ENCODE data around the gene SDC1. TPM values are rescaled to one million over a fixed set of nuclear protein-coding genes. Genes with fewer than 3 reads are reported as not detected.
"Not testable (repeated sequence)": the region's sequence is repeated elsewhere in the genome, so short reads cannot be mapped to it uniquely, and the experiment has no call there.

SDC1 gene
- total RNA-seq, 1 donor from 2014 or later = 44.2 TPM

DNA sequence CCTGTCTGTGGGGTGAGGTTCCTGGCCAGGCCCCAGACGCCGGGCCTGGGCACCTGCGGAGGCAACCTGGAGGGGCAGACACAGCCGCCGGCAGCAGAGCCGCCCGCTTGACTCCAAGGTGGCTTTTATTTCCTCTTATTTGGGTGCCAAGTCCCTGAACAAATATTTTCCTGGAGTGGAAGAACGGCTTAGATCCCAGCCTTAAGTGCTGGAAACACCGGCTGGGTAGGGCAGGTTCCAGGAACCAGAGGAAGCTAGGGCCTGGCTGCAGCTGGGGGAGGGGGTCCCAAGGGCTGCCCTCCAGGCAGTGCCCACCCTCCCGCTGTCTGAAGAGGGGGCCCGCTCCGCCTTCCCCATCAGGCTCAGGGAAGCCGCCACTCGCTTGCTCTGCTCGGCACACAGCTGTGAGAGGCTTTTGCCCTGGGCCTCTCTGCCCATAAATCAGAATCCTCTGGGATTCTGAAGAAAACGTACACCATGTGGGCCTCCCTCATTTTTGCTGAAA, 28.2 kb downstream of the SDC1 start:
- DNase-seq = peak; percentile 53

DNA sequence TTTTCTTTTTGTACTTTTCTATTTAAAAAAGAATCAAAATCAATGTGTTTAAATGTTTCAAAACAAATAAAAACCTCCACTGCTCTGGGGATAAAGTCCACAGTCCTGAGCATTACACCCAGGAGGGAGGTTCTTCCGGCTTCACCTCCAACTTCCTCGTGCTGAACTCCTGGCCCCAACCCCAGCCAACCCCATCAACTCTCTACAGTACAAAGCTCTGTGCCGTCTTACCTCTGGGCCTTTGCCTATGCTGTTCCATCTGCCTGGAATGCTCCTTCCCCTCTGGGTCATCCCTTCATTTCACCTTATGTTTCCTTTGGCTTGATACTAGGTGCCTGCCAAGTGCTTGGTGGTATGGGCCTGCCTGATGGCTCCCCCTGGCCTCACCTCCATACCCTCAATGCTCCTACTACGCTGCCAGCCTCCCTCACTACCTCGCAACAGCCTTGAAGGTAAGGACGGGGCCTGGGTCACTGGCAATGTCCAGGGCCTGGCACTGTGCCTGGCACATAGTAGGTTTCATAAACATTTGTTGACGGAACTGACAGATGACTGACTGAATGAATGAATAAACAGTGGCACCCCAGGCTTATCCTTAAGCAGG, 28.8 kb downstream of the SDC1 start:
- DNase-seq = no peak

DNA sequence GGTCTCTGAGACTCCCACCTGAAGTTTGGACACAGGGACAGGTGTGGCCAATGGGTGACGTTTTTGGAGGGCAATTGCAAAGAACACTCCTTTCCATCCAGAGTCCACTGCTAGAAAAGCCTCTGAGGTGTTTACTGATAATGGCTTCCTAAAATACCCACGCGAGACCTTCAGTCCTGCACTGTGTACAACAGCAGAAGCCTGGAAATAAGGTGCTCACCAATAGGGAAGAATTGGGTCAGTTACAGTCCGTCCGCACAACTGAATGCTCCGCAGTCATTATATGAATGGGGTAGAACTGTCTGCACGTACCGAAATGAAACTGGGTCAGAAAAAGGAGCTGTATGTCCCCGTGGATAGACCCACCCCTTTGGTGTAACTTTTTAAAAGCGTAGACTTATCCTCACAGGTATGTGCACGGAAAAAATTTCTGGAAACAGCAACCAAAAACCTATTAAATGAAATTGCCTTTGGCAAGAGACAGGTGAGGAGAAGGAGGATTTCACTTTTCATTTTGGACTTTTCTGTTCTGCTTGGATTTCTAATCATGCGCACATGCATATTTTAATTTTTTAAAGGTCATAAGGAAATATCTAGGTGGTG, 29.4 kb downstream of the SDC1 start:
- no peak for DNase-seq

DNA sequence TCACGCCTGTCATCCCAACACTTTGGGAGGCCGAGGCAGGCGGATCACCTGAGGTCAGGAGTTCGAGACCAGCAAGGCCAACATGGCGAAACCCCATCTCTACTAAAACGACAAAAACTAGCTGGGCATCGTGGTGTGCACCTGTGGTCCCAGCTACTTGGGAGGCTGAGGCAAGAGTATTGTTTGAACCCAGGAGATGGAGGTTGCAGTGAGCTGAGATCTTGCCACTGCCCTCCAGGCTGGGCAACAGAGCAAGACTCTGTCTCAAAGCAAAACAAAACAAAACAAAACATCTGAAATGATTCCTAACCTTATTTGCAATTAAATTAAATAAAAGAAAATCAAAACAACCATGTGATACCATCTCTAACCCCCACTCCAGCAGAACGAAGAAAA, 29.9 kb downstream of the SDC1 start:
- not testable (repeated sequence) for DNase-seq

DNA sequence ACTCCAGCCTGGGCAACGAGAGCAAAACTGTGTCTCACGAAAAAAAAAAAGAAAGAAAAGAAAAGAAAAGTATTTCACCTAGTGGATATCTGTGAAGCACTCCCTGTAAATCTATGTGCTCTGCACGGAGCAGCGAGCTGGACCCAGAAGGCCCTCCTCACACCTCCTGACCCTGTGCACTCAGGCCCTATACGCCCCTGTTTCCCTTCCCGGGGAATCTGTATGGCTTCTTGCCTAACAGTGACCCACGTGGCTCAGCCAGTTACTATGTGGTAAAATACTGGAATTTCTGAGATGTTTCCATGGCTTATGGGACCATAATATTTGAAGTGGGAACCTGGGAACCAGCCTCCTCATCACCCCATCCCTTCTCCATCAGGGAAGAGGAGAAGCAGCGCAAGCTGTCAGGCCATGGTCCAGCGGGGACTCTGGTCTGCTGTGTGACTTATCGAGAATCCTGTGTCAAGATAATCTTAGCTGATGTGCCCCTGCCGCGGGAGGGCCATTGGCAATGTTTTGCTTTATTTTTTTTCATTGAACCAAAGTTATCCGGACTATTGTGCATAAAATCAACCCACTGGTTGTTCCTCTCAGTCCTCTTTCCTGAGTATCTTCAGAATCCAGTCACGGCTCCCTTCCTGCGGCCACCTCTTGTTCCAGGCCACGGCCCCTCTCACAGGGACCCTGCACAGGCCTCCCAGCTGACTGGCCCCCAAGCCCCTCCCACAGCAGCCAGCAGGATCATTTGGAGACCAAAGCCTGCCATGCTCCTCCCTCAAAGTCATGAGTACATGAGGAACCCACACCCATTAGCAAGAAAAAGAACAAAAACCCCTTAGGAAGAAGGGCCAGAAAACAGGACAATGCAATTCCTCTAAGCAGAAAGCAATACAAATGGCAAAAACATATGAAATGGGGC, 30.6 kb downstream of the SDC1 start:
- no peak for DNase-seq

DNA sequence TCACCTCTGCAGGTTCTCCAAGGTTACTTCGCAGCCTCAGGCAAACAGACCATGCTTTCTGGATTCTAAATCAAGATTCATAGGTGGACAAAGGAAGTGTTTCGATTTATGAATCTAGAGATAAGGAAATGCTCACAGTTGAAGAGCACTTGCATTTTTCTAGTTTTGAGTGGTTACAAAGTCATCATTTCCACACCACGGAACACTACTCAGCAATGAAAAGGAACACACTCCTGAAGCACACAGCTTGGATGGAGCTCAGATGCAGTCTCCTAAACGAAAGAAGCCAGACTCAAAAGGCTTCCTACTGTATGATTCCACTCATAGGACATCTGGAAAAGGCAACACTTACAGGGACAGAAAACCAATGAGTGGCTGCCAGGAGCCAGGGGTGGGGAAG, 31.7 kb downstream of the SDC1 start:
- no peak for DNase-seq

DNA sequence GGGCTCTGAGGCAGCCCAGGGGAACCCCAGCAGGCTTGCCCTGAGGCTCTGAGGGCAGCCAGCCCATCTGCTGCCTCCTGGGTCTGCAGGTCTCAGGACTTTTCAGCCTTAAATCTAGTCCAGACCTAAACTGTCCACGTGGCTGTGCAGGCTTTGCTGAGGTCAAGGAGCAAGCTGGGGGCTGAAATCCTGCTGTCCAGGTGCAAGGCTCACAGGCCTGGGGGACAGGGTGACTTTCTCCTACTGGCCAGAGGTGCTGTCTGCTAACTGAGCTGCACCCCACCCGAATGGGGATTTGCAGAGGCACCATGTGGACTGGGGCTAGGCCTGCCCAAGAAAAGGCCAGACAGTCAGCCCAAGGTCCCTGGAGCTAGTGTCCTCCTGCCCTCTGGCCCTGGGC, 32.1 kb downstream of the SDC1 start:
- DNase-seq = no peak

DNA sequence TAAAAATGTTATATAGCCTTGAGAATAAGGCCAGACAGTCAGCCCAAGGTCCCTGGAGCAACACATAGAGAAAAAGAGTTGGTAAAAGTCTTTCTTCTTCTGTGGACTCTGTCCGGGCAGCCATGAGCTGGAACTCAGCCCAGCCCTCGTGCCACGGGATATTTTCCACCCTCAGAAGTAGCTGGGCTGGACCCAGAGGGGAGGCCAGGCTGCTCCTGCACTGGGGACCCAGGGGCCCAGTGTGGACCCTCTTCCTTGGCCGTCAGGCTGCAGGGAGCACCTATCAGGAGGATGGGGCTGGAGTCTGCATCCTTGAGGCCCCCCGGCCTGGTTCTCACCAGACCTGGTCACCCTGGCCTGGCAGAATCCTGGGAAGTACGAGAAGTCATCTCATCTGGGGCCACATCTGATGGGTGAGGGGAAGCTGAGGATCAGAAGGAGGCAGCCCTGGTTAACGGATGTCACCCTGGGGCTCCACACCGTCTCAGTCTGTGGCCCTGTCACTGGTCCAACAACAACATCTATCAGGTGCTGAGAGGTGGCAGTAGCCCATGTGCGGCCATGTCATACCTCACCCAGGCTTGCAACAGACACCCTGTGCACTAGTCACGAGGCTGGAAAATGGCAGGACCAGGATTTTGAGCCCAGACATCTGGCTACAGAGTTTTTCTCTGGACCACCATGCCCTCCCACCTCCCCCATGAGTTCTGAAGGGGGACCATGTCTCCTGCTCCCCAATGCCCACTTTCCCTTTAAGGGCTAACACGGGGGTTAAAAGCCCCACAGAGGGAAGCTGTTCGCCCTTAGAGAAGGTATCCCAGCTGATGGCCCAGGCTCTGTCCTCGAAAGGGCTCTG, 33.0 kb downstream of the SDC1 start:
- DNase-seq = no peak

DNA sequence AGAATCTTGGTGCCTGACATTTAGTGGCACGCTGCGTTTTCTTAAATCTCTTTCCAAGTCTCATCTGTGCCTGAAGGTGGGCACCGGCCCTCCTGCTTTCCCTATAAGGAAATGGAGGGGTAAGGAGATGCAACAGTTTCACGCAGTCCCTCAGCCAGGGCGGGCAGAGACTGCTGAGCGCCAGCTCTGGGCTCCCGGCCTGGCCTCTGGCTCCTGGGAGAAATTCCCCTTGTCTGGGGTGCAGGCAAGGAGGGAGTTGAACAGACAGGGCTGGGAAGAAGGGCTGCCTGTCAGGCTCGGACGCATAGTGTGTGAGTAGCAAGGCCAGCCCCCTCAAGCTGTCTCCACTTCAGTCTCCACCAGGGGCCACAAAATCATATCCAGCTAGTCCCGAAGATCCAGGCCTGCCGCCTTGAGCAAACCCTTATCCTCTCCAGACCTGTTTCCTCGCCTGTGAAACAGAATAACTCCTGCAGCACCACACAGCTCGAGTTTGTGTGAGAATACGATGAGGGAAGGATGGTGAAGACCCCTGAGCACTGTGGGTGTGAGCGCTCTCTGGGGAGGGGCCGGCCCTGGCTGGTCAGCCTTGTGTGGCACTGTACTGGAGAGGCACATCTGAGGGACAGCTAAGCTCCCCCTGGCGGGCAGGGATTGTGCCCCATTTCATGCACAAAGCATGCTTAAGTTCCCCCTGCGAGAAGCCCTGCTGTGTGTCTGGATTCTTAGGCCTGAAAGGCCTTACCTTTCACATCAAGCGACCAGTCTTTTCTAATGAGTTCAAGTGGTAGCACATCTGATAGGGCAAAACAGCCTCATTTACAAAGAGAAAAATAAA, 33.8 kb downstream of the SDC1 start:
- no peak for DNase-seq

DNA sequence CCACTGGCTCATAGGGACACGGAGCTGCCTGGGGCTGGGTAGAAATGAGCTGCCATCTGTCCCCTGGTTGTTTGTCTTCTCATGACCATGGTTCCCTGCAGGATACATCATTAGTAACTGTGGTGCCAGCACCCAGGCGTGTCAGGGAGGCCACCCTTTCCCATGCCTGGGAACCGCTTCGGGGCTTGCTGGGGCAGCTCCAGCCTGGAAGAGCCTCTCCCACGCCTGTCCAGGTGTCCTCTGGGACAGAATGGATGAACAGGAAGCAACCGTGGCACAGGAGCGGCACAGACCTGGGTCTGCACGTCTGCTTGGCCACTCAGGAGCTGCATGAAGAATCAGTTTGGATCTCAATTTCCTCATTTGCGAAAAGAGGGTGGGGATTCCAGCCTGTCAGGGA, 34.8 kb downstream of the SDC1 start:
- DNase-seq = no peak

DNA sequence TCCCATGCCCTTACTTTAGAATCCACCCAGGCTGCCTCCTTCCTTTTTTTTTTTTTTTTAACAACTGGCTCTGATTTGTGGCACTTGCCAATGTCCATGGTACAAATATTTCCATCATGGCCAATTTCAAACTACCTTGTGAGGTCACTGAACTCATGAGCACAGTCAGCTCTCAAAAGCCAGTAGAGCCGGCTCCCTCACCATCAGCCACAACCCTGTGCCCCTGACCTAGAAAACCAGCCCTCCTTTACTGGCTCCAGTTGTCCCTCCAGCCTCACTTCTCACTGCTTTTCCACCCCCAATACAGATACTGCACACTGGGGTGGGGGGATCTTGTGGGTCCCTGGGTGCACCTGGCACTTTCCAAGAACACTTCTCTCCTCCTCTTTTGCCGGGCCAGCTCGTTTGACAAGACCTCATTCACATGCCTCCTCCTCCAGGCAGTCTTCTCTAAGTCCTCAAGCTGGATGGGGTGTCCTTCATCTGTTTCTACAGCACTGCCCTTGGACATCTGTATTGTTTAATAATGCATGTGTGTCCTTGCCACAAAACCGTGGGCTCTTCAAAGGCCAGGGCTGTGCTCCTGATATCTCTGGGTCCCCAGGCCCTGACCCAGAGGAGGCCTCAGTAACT, 35.5 kb downstream of the SDC1 start:
- no peak for DNase-seq

DNA sequence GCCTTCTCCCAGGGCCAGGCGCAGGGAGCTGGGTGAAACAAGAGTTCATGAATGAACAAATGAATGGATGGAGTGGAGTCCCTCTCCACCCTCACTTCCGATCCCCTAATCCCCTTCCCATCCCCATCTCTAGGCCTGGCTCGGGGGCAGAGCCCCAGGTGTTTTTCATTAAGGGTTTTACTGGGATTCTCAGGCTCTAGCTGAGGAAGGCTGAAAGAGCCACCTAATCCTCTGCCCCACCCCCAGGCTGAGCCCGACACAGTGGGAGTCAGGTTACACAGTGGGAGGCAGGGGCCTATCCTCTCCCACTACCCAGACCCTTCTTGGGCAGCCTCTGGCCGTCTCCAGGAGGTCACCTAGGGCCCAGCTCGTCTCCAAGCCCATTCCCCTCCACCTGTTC, 36.1 kb downstream of the SDC1 start:
- peak; percentile 35 for DNase-seq

DNA sequence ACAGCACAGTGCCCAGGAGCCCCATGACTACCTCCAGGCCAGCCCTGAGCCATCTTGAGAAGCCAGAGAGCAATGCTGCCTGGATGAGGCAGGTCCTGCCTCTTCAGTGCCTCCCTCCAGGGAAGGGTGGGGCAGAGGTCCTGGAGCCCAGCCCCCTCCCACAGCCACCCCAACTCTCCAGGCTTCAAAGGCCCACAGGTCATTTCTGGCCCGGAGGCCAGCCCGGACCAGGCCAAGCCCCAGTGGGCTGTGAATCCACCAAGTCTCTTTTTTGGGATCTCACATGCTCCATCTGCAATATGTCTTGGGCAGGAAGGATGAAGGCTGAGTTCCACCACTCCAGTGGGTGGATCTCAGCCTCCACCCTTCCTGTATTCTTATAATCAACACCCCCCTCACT, 36.7 kb downstream of the SDC1 start:
- DNase-seq = no peak

DNA sequence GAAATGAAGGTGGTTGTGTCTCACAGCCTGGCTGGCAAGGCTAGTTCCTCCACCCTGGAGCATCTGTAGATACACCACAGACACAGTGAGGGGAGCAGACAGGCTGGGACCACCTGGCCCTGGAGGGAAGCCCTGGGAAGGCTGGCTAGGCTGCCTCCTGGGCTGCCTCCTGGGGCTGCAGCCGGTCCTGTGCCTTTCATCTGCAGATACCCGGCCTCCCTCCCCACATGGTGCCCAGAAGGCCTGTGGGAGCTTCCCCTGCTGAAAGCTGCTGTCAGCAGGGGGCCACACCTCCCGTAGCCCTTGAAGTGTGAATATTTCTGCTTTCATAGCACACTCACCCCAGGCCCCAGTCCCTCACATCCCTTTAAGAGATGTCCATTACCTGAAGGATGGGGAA, 37.6 kb downstream of the SDC1 start:
- DNase-seq = no peak

DNA sequence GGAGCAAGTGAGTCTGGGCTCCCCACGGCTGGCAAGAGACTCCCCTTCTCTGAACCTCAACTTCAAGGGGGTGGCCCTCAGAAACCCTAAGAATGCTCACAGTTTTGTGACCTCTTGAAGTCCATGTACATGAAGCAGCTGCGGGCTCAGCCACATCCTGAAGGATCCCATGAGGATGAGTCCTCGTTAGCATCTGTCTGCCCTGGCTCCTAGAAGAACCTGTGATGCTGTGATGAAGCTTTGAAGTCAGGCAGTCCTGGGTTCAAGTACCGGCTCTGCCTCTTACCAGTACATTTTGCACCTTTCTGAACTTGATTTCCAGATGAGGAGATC, 38.1 kb downstream of the SDC1 start:
- no peak for DNase-seq

DNA sequence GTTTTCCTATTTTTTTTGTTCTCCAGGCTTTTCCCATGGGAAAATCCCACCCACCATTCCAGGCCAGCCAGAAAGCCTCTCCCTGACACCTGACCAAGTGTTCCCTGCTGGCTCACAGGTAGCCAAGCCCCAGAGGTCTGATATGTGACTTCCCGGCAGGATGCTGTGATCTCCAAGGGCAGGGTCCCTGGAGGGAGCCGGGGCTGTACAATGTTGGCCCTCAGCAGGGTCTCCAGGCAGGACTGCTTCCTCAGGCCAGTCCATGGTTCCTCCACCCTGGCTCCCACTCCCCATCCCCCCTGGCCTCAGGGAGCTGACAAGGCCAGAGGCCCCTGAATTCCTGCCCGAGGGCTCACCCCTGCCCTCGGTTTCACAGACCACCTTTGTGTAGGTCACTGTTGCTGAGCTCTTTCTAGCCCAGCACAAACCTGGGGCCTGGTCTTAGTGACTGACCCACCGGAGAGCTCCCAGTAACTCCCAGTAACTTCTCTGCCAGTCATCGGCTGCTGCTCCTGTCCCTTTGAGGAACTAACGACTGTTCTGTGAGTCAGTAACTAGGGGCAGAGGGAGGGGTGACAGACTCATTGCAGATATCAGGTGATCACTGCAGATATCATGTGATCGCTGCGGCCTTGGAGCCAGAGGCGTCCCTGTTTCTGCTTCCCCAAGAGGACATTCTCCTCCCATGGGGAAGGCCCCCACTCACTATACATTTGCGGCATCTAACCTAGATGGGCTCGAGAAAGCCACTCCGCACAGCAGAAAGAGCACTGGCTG, 38.7 kb downstream of the SDC1 start:
- no peak for DNase-seq

DNA sequence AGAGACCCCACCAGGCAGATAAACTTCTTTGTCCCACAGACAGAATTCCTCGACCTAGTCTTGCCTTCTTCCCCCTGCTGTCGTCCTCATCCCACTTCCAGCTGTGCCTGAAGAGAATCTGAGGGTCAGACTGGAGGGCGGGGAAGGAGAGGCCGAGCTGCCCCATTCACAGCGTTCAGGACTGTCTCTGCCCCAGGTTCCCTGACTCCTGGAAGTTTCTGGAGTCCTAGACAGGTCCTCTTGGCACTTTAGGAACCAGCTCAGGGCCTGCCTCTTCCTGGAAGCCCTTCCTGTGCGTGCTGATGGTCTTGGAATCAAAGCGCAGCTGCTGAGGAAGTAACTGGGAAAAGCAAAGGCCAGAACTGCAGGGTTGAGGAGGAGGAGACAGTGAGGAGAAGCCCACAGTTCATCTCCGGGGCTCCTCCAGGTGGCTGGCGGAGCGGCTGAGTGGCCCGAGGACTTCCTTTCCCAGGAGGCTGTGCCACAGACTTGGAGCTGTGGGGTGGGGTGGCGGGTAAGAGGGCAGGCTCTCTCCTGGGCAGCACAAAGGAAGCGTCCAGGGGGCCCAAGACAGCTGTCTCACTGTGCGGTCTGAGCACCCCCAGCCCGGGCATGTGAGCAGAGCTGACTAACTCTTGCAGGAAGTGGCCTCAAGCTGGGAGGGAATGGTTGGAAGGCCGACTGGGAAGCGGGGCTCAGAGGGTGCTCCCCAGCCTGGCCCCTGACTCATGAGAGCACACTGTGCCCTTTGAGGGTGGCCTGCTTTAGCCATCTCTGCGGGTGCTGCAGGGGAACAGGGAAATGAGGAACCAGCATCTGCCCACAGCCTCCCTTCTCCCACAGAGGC, 39.5 kb downstream of the SDC1 start:
- DNase-seq = no peak

DNA sequence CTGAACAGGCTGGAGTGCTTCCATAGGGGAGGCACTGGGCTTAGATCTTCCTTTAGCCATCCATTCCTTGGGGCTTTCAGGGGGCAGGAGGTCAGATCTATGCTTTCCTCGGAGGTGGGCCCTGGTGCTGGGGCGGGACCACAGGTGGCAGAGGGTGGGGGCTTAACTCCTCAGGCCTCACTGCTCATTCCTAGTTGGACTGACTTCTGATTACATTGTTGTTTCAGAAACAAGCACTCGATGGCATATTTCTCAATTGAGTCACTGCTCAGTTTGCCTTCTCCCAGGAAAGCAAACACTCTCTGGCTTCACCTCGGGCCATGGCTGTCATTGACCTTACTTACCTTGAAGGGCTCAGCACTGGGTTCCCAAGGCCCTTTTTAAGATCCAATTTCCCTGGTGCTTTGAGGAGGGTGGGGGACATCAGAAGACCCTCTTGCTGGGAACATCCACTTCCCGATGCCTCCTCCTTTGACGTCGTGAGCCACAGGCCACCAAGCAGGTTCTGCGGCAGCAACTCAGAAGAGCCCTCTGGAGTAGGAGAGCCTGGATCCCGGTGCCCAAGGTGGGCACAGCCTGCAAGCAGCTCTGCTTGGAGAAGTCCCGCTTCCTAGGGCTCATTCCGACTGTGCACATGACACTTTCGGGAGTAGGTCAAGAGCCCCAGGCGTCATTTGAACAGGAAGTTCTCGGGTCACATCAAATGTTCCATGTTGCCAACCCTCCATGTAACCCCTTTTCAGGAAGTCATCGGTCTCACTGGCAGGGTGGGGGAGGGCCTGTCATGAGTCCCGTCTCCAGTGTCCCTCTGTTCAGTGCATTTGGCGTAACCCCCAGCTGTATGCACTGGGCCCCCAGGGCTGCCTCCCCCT, 40.6 kb downstream of the SDC1 start:
- no peak for DNase-seq

All from tongue (tissue), 2 donors.